ENCODE results near the gene CPED1.

The CPED1 gene

DNA sequence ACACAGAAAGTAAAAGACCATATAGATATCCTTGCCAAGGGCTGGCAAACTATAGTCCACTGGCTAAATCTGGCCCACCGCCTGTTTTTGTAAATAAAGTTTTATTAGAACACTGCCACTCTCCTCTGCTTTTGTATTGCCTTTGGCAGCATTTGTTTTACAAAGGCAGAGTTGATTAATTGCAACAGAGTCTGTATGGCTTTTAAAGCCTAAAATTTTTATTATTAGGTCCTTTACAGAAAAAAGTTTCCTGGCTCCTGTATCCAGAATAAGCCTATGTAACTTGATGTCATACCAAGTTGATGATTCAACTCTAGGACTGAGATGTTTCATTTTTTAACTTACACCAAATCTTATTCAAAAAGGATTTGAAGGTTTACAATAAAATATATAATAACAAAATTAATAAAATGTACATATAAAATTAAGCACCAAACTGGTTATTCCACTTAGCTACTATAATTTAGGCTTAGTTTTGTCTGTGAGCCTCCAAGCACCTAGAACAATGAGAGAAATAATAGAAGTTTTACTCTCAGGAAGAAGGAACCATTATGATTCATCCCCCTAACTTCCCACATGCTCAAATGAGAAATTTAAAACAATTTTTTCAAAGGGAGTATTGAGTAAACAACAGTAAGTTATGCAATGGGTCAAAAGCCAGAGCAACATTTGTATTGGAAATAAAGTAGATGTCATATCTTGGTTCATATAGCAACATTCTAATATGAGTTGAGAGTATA, 31.9 kb downstream of the CPED1 start:
- no peak overlapping the region for H3K4me3 ChIP-seq (ENCODE audit: low read depth, low read length)
- no peak for TF ChIP-seq CTCF (IDR thresholded peaks at IDR 0.05; ENCODE audit: borderline replicate concordance, insufficient read depth, low read depth, low read length)

- H3K4me3 ChIP-seq (ENCODE audit: low read depth, low read length), result no peak overlapping the region
- no peak for TF ChIP-seq CTCF (IDR thresholded peaks at IDR 0.05; ENCODE audit: borderline replicate concordance, insufficient read depth, low read depth, low read length)
These were observed 32.8 kb downstream of the CPED1 start for GRCh38 chr7:121020989-121021969.

GRCh38 chr7:121023194-121023593, 34.7 kb downstream of the CPED1 start:
- TF ChIP-seq CTCF (IDR thresholded peaks at IDR 0.05; ENCODE audit: borderline replicate concordance, insufficient read depth, low read depth, low read length), result no peak
- H3K4me3 ChIP-seq (ENCODE audit: low read depth, low read length), result no peak overlapping the region

GRCh38 chr7:121023683-121024511, 35.4 kb downstream of the CPED1 start:
- TF ChIP-seq CTCF (IDR thresholded peaks at IDR 0.05; ENCODE audit: borderline replicate concordance, insufficient read depth, low read depth, low read length), result no peak
- H3K4me3 ChIP-seq (ENCODE audit: low read depth, low read length), result no peak overlapping the region

GRCh38 chr7:121024611-121025010, 36.1 kb downstream of the CPED1 start:
- H3K4me3 ChIP-seq (ENCODE audit: low read depth, low read length), result no peak overlapping the region
- no peak for TF ChIP-seq CTCF (IDR thresholded peaks at IDR 0.05; ENCODE audit: borderline replicate concordance, insufficient read depth, low read depth, low read length)

DNA sequence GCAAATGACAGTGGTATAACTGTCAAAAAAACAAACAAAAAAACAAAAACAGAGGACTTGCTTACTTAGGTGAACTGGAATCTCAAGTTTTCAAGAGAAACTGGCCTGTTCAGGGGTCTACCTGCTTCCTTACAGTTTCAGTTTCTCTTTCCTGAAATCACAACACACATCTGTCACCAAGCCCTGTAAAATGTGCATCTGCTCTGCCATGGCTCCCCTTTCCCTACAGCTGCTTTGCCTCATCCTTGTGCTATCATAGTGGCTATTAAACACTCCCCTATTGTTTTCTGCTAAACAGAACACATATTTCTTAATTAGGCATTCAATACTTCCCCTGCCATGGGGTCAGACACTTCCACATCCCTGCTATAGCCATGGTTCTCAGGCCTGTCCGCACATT, 37.6 kb downstream of the CPED1 start:
- no peak overlapping the region for H3K4me3 ChIP-seq (ENCODE audit: low read depth, low read length)
- TF ChIP-seq CTCF (IDR thresholded peaks at IDR 0.05; ENCODE audit: borderline replicate concordance, insufficient read depth, low read depth, low read length), result no peak

Data from GM12875 (cell line).